GM04504 (cell line): ENCODE results near the gene LGI2.

Experiments
- DNase-seq: peaks from one replicate; pipeline ENCODE4 v3.0.0-alpha.2; 2012; ENCODE audit warnings: low read depth

LGI2 gene

GRCh38 chr4:24963277-24963676, 67.5 kb downstream of the LGI2 start:
- no peak for DNase-seq

GRCh38 chr4:24957886-24958285, 72.9 kb downstream of the LGI2 start:
- DNase-seq = no peak

- DNase-seq = no peak
These were observed 74.0 kb downstream of the LGI2 start for GRCh38 chr4:24956763-24957162.

- DNase-seq = no peak
These were observed 74.7 kb downstream of the LGI2 start for GRCh38 chr4:24956091-24956490.

GRCh38 chr4:24952667-24953066, 78.1 kb downstream of the LGI2 start:
- no peak for DNase-seq

- DNase-seq = no peak
These were observed 80.8 kb downstream of the LGI2 start for GRCh38 chr4:24949970-24950369.
